DOHH2 (cell line): ENCODE data around the gene ART5.

ENCODE experiments used
- EZH2phosphoT487 ChIP-seq: fragments of 200-600 bp; sonication (generic); IDR thresholded peaks from 2 replicates; pipeline ENCODE4 v1.6.1; 2017; ENCODE audit warnings: borderline replicate concordance, mild to moderate bottlenecking, antibody characterized with exemption, low read length, moderate library complexity, mixed read lengths
- TF ChIP-seq, protein P1 (sequence below): fragments of 200-600 bp; sonication (generic); IDR thresholded peaks from one replicate; pipeline ENCODE4 v1.5.1; 2014; ENCODE audit warnings: antibody characterized with exemption, mild to moderate bottlenecking, low read depth, low read length; ENCODE audit not compliant: poor library complexity, severe bottlenecking

- TF ChIP-seq, protein P1, sequence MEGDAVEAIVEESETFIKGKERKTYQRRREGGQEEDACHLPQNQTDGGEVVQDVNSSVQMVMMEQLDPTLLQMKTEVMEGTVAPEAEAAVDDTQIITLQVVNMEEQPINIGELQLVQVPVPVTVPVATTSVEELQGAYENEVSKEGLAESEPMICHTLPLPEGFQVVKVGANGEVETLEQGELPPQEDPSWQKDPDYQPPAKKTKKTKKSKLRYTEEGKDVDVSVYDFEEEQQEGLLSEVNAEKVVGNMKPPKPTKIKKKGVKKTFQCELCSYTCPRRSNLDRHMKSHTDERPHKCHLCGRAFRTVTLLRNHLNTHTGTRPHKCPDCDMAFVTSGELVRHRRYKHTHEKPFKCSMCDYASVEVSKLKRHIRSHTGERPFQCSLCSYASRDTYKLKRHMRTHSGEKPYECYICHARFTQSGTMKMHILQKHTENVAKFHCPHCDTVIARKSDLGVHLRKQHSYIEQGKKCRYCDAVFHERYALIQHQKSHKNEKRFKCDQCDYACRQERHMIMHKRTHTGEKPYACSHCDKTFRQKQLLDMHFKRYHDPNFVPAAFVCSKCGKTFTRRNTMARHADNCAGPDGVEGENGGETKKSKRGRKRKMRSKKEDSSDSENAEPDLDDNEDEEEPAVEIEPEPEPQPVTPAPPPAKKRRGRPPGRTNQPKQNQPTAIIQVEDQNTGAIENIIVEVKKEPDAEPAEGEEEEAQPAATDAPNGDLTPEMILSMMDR: no peak
- no peak for TF ChIP-seq EZH2phosphoT487
Observed at GRCh38 chr11:3645552-3645951, 3.8 kb upstream of the ART5 start.
